Thoracic aorta (tissue), 2 donors: ENCODE results near the gene CCDC33. TPM values are rescaled to one million over a fixed set of nuclear protein-coding genes. Genes with fewer than 3 reads are reported as not detected.

Experiments used
- ATAC-seq: fragments of 150-250 bp; one replicate; pipeline ENCODE4 v1.8.0; 2017; ENCODE audit warnings: low read depth; ENCODE audit not compliant: insufficient number of reproducible peaks, low FRiP score
- DNase-seq: peaks from one replicate; pipeline ENCODE4 v3.0.0-alpha.2; 2020; ENCODE audit warnings: low spot score
- H3K27ac ChIP-seq, 2 donors: fragments of 200-600 bp; sonication (generic); 1 replicate in 1 of 2; 2 replicates in 1 of 2; pipeline ENCODE4 v1.5.1; 2016; ENCODE audit warnings: mild to moderate bottlenecking in 2 of 2, moderate library complexity in 2 of 2
- H3K27me3 ChIP-seq: fragments of 200-600 bp; sonication (generic); replicated peaks from 2 replicates; pipeline ENCODE4 v1.6.0; 2016; ENCODE audit warnings: mild to moderate bottlenecking; ENCODE audit not compliant: insufficient read depth
- H3K36me3 ChIP-seq: fragments of 200-600 bp; sonication (generic); one replicate; pipeline ENCODE4 v1.5.1; 2016
- H3K4me1 ChIP-seq, 2 donors: fragments of 200-600 bp; sonication (generic); 1 replicate in 1 of 2; 2 replicates in 1 of 2; pipeline versions ENCODE4 v1.5.1 to v1.6.0; 2016; ENCODE audit warnings: low read depth in 2 of 2, mild to moderate bottlenecking in 1 of 2; ENCODE audit not compliant: control insufficient read depth in 1 of 2
- H3K4me3 ChIP-seq: fragments of 200-600 bp; sonication (generic); 2 replicates; pipeline ENCODE4 v1.5.1; 2016; ENCODE audit warnings: mild to moderate bottlenecking
- H3K9me3 ChIP-seq: fragments of 200-600 bp; sonication (generic); 2 replicates; pipeline ENCODE4 v1.5.1; 2016
- total RNA-seq, 2 donors: library from RNA; depleted of rRNA; stranded (reverse); fragments of >200 nt; gene quantifications; one replicate each; pipeline versions ENCODE4 v1.1.0 to v1.2.3, GENCODE V29; 2016
- TF ChIP-seq, protein P1 (sequence below): fragments of 200-600 bp; sonication (generic); IDR thresholded peaks from one replicate; pipeline ENCODE4 v1.5.1; 2019; ENCODE audit warnings: antibody characterized with exemption

CCDC33 gene
- total RNA-seq, 2 donors from 2014 or later = not detected

DNA sequence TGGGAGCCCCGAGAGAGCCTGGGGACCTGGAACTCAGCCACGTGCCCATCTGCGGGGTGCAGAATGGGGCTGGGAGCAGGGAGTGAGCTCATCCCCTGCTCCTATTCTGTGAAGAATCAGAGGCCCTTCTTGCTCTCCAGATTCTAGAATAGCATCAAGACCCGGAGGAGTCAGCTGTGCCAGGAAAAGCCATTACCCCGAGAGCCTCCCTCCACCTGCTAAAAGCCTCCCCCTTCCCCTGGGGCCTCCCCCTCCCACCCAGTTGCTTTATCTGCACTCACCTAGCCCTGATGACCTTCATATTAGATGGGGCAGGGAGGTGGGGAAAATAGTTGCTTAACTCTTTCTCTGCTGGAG is 23.1 kb downstream of the CCDC33 start:
- DNase-seq = no peak
- no peak for ATAC-seq
- TF ChIP-seq, protein P1, sequence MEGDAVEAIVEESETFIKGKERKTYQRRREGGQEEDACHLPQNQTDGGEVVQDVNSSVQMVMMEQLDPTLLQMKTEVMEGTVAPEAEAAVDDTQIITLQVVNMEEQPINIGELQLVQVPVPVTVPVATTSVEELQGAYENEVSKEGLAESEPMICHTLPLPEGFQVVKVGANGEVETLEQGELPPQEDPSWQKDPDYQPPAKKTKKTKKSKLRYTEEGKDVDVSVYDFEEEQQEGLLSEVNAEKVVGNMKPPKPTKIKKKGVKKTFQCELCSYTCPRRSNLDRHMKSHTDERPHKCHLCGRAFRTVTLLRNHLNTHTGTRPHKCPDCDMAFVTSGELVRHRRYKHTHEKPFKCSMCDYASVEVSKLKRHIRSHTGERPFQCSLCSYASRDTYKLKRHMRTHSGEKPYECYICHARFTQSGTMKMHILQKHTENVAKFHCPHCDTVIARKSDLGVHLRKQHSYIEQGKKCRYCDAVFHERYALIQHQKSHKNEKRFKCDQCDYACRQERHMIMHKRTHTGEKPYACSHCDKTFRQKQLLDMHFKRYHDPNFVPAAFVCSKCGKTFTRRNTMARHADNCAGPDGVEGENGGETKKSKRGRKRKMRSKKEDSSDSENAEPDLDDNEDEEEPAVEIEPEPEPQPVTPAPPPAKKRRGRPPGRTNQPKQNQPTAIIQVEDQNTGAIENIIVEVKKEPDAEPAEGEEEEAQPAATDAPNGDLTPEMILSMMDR = no peak
- Histone ChIP-seq H3K36me3 (no peaks in the 10 kb centered on the region), H3K27me3 (no peaks in the 10 kb centered on the region), H3K9me3 (no peaks in the 10 kb centered on the region), H3K27ac (no peak overlapping the region), H3K4me1 (no peaks in the 10 kb centered on the region), H3K4me3 (no peak overlapping the region)

DNA sequence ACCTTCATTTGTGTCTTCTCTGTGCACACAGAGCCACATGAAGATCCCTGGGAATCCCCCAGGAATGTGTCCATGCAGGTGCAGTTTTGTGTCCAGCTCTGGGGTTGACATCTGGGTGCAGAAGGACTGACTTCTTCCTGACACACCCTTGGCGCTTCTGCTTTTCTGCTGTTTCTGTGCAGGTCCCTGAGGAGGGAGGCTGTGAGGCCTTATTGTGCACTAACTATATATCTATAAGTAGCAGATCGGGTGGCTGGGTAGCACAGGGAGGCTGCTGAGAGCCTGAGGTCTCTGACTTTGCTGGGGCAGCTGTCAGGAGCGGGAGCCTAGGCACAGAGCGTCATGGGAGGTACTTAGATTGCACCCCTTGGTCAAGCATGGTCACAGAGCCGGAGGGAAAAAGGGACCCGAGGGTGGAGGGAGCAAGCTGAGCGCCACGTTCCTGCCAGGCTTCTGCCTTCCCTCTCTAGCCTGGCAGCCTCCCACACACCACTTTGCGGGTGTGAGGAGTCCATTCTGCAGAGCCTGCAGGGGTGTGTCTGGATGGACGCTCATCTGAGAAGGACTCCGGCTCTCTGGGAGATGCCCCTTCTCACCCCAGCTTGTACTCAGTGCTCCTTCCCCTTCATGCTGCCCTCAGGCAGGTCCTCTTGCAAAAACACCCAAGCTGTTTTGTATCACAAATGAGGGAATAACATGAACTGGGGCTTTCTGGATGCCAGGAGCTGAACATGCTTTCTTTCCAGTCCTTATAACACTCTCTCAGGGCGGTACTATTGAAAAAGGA is 23.9 kb downstream of the CCDC33 start:
- TF ChIP-seq, protein P1 = no peak
- Histone ChIP-seq H3K4me3 (no peak overlapping the region), H3K27me3 (no peaks in the 10 kb centered on the region), H3K9me3 (no peaks in the 10 kb centered on the region), H3K27ac (no peak overlapping the region), H3K36me3 (no peaks in the 10 kb centered on the region), H3K4me1 (no peaks in the 10 kb centered on the region)
- DNase-seq (no peak), ATAC-seq (no peak)

DNA sequence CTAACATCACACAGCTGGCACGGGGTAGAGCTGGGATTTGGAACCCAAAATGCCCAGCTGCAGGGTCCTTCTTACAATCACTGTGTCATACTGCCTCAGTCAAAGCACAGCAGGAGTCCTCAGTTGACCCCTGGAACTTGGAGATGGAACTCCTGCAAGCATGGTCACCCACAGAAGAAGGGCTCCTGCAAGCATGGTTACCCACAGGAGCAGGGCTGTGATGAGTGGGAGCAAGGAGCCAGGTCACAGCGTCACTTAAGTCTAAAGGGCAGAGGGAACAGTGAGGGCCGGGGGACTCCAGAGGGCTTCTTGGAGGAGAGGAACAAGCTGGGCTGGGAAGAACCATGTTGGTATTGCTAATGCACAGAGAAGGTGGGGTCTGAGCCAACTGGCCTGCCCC is 24.9 kb downstream of the CCDC33 start:
- H3K27me3 ChIP-seq = no peaks in the 10 kb centered on the region
- no peak overlapping the region for H3K4me3 ChIP-seq
- TF ChIP-seq, protein P1 = no peak
- H3K4me1 ChIP-seq = no peaks in the 10 kb centered on the region
- H3K9me3 ChIP-seq = no peaks in the 10 kb centered on the region
- no peaks in the 10 kb centered on the region for H3K36me3 ChIP-seq
- DNase-seq = no peak
- H3K27ac ChIP-seq = no peak overlapping the region
- ATAC-seq = no peak

DNA sequence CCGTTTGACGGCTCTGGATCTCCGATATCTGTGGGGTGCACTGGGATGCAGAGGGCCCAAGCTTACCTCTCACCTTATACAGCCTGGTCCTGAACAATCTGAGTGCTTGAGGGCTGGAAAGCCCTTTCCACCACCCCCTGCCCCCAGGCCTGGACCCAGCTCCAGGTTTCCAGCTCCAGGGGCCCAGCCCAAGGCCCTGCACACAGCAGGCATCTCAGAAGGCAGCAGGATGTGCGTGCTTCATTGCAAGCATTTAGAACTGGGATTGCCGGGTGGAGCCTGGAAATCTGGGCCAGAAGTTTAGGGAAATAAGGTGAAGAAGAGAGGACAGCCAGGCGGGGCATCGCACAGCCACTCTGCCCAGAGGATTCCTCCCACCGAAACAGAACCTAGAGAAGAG is 25.6 kb downstream of the CCDC33 start:
- no peak for DNase-seq
- TF ChIP-seq, protein P1 = no peak
- Histone ChIP-seq H3K36me3 (no peaks in the 10 kb centered on the region), H3K4me3 (no peak overlapping the region), H3K27ac (no peak overlapping the region), H3K27me3 (no peaks in the 10 kb centered on the region), H3K4me1 (no peaks in the 10 kb centered on the region), H3K9me3 (no peaks in the 10 kb centered on the region)
- no peak for ATAC-seq

DNA sequence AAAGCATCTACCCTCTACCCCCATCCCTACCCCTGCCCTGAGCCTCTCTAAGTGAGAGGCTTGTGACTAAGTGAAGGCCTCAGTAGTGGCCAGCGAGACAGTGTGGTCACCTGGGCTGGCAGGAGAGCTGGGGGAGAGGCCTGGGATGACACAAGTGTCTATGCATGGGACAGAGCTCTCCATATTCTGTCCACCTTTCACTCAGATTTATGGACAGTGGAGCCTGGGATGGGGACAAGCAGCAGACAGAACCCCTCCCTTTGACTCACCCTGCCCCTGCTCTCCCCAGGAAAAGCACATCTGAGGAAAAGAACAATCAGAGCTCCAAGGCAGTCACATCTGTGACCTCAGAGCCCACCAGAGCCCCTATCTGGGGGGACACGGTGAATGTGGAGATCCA is 26.0 kb downstream of the CCDC33 start:
- no peaks in the 10 kb centered on the region for H3K27me3 ChIP-seq
- TF ChIP-seq, protein P1 = no peak
- H3K4me1 ChIP-seq = no peaks in the 10 kb centered on the region
- no peak for DNase-seq
- H3K9me3 ChIP-seq = no peaks in the 10 kb centered on the region
- no peaks in the 10 kb centered on the region for H3K36me3 ChIP-seq
- H3K27ac ChIP-seq = no peak overlapping the region
- no peak for ATAC-seq
- H3K4me3 ChIP-seq = no peak overlapping the region
